ENCODE data around the gene IFI44L.

Gene IFI44L

DNA sequence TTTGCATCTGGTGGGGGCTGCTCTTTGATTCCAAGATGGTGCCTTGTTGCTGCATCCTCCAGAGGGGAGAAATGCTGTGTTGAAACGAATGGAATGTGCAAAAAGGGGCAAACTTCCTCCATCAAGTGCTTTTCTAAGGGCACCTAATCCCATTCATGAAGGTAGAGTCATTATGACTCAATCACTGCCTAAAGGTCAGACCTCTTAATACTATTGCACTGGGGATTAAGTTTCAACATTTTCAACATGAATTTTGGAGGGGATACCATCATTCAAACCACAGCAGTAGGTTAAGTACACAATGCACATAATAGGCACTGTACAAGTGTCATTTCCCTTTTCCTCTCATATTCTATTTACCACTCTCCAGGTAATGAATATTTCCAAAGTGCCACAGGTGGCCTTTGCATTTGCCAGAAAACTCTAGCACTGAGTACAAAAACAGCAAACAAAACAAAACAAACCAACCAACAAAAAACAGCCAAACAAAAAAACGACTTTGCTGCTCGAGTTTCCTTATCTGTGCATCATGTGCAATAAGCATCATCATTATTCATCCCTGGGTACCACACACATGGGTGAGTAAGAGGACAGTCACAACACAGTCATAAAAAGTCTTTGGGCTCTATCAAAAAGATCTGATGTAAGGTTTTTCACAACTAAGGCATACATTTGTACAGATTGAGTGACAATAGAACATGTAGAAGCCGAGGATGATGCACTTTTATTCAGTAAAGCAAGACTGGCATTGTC is 71.9 kb downstream of the IFI44L start:
- DNase-seq: peak; percentile 74

Measured in EL (cell line).